Measurements from ENCODE around the gene PTPRN2. TPM values are rescaled to one million over a fixed set of nuclear protein-coding genes. Genes with fewer than 3 reads are reported as not detected.
A peak's percentile ranks its signal among the peaks of the same experiment; 100 is the strongest.
"Not testable (repeated sequence)": the region's sequence is repeated elsewhere in the genome, so short reads cannot be mapped to it uniquely, and the experiment has no call there.

The PTPRN2 gene
- total and polyA plus RNA-seq, 4 donors = 18.1 to 69.9 (median 50.4) TPM

GRCh38 chr7:157922576-157922975, 665.0 kb downstream of the PTPRN2 start:
- no peaks in the 10 kb centered on the region for H3K9me3 ChIP-seq (ENCODE audit: control insufficient read depth, insufficient read depth, low read length)
- H3K27ac ChIP-seq (ENCODE audit: low read depth, low read length) = no peak overlapping the region
- H3K4me3 ChIP-seq (ENCODE audit: low read depth, low read length) = no peak overlapping the region
- 83% methylated on average over 5 of the region's 8 CpGs for WGBS (ENCODE audit: insufficient coverage)
- no peaks in the 10 kb centered on the region for H3K36me3 ChIP-seq (ENCODE audit: control insufficient read depth, insufficient read depth, low read length)
- no peaks in the 10 kb centered on the region for H3K27me3 ChIP-seq (ENCODE audit: control insufficient read depth, insufficient read depth, low read length)
- peak in 1 of 6 donors; percentile 54 for DNase-seq (ENCODE audit: low read depth in 4 of 6, low spot score in 6 of 6)
- H3K4me1 ChIP-seq (ENCODE audit: control insufficient read depth, insufficient read depth, low read length) = no peaks in the 10 kb centered on the region

DNA sequence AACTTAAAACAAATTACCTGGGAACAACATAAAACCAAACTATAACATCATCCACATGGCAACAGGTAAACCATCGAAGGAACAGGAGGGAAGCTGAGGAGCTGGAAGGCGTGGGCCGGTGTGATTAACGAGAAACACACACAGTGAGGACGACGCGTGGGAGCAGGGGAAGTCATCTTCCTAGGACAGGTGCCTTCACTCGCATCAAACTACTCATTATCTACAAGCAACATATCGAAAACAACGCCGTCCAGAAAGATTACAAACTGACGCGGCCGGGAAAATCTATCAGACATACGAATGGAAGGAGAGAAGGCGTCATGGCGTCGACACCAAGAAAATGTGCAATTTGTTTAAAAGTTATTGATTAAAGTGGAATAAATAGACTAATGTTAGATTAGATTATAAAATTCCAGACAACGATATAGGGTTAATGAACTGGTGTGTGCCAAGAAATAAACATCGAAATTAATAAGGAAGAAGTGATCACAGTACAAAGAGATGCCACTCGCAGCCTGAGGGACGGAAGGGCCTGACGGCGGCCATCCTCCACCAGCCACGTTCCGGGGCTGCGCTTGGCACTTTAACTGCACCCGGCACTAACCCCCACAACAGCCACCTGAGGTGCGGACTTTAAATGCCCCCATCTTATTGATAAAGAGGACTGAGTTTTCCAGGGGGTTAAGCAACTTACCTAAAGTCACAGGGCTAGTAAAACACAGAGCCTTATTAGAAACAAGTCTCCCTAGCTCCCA, 669.1 kb downstream of the PTPRN2 start:
- H3K27me3 ChIP-seq (ENCODE audit: control insufficient read depth, insufficient read depth, low read length) = no peaks in the 10 kb centered on the region
- DNase-seq (ENCODE audit: low read depth in 4 of 6, low spot score in 6 of 6) = no peak
- H3K4me1 ChIP-seq (ENCODE audit: control insufficient read depth, insufficient read depth, low read length) = no peaks in the 10 kb centered on the region
- H3K9me3 ChIP-seq (ENCODE audit: control insufficient read depth, insufficient read depth, low read length) = no peaks in the 10 kb centered on the region
- no peak overlapping the region for H3K27ac ChIP-seq (ENCODE audit: low read depth, low read length)
- no peak overlapping the region for H3K4me3 ChIP-seq (ENCODE audit: low read depth, low read length)
- H3K36me3 ChIP-seq (ENCODE audit: control insufficient read depth, insufficient read depth, low read length) = no peaks in the 10 kb centered on the region
- 98% methylated on average over 9 of the region's 29 CpGs for WGBS (ENCODE audit: insufficient coverage)

GRCh38 chr7:157916946-157917640, 670.5 kb downstream of the PTPRN2 start:
- Histone ChIP-seq H3K27ac (ENCODE audit: low read depth, low read length) (no peak overlapping the region), H3K4me3 (ENCODE audit: low read depth, low read length) (no peak overlapping the region), H3K9me3 (ENCODE audit: control insufficient read depth, insufficient read depth, low read length) (no peaks in the 10 kb centered on the region), H3K27me3 (ENCODE audit: control insufficient read depth, insufficient read depth, low read length) (no peaks in the 10 kb centered on the region), H3K36me3 (ENCODE audit: control insufficient read depth, insufficient read depth, low read length) (no peaks in the 10 kb centered on the region), H3K4me1 (ENCODE audit: control insufficient read depth, insufficient read depth, low read length) (no peaks in the 10 kb centered on the region)
- peak in 1 of 6 donors; percentile 78 for DNase-seq (ENCODE audit: low read depth in 4 of 6, low spot score in 6 of 6)
- WGBS (ENCODE audit: insufficient coverage) = 78% methylated on average over 15 of the region's 23 CpGs

DNA sequence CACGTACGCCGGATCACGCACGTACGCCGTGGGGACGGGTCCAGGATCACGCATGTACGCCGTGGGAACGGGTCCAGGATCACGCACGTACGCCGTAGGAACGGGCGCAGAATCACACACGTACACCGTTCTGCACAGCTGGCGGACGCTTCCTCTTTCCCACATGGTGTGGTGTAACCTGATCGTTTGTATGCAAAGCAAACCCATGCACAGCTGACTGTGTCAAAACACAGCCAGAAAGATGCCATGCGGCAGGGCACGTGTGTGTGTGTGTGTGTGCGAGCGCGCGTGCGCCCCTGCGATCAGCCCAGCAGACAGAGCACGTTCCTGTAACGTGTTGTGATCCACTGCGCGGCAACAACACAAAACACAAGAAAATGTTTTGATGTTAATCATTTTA, 677.2 kb downstream of the PTPRN2 start:
- DNase-seq (ENCODE audit: low read depth in 4 of 6, low spot score in 6 of 6) = no peak

DNA sequence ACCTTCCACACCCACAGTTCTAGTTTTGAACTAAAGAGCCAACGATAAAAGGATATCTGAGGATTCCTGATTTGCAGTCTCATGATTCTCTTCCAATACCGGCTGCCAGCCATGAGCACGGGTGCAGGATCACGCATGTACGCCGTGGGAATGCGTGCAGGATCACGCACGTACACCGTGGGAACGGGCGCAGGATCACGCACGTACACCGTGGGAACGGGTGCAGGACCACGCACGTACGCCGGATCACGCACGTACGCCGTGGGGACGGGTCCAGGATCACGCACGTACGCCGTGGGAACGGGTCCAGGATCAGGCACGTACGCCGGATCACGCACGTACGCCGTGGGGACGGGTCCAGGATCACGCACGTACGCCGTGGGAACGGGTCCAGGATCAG, 677.6 kb downstream of the PTPRN2 start:
- WGBS (ENCODE audit: insufficient coverage) = 97% methylated on average over 20 of the region's 43 CpGs
- Histone ChIP-seq H3K4me1 (ENCODE audit: control insufficient read depth, insufficient read depth, low read length) (peaks cover 19% of the 10 kb centered on the region), H3K36me3 (ENCODE audit: control insufficient read depth, insufficient read depth, low read length) (peaks cover 16% of the 10 kb centered on the region)
- H3K27me3 ChIP-seq (ENCODE audit: control insufficient read depth, insufficient read depth, low read length); H3K4me3 ChIP-seq (ENCODE audit: low read depth, low read length); H3K9me3 ChIP-seq (ENCODE audit: control insufficient read depth, insufficient read depth, low read length); DNase-seq (ENCODE audit: low read depth in 4 of 6, low spot score in 6 of 6); H3K27ac ChIP-seq (ENCODE audit: low read depth, low read length): not testable (repeated sequence)

More for the DNA sequence above, 677.2 kb downstream of the PTPRN2 start:
- H3K9me3 ChIP-seq (ENCODE audit: control insufficient read depth, insufficient read depth, low read length) = peaks cover 2% of the 10 kb centered on the region
- H3K4me1 ChIP-seq (ENCODE audit: control insufficient read depth, insufficient read depth, low read length) = peaks cover 16% of the 10 kb centered on the region
- H3K27ac ChIP-seq (ENCODE audit: low read depth, low read length) = no peak overlapping the region
- 97% methylated on average over 19 of the region's 35 CpGs for WGBS (ENCODE audit: insufficient coverage)
- no peak overlapping the region for H3K4me3 ChIP-seq (ENCODE audit: low read depth, low read length)
- H3K27me3 ChIP-seq (ENCODE audit: control insufficient read depth, insufficient read depth, low read length) = no peaks in the 10 kb centered on the region
- peaks cover 16% of the 10 kb centered on the region for H3K36me3 ChIP-seq (ENCODE audit: control insufficient read depth, insufficient read depth, low read length)

GRCh38 chr7:157909370-157909769, 678.3 kb downstream of the PTPRN2 start:
- H3K36me3 ChIP-seq (ENCODE audit: control insufficient read depth, insufficient read depth, low read length) = peaks cover 19% of the 10 kb centered on the region
- H3K27ac ChIP-seq (ENCODE audit: low read depth, low read length) = no peak overlapping the region
- no peak overlapping the region for H3K4me3 ChIP-seq (ENCODE audit: low read depth, low read length)
- no peaks in the 10 kb centered on the region for H3K27me3 ChIP-seq (ENCODE audit: control insufficient read depth, insufficient read depth, low read length)
- H3K4me1 ChIP-seq (ENCODE audit: control insufficient read depth, insufficient read depth, low read length) = peaks cover 26% of the 10 kb centered on the region
- no peak for DNase-seq (ENCODE audit: low read depth in 4 of 6, low spot score in 6 of 6)
- peaks cover 2% of the 10 kb centered on the region for H3K9me3 ChIP-seq (ENCODE audit: control insufficient read depth, insufficient read depth, low read length)
- 97% methylated on average over 8 of the region's 8 CpGs for WGBS (ENCODE audit: insufficient coverage)

DNA sequence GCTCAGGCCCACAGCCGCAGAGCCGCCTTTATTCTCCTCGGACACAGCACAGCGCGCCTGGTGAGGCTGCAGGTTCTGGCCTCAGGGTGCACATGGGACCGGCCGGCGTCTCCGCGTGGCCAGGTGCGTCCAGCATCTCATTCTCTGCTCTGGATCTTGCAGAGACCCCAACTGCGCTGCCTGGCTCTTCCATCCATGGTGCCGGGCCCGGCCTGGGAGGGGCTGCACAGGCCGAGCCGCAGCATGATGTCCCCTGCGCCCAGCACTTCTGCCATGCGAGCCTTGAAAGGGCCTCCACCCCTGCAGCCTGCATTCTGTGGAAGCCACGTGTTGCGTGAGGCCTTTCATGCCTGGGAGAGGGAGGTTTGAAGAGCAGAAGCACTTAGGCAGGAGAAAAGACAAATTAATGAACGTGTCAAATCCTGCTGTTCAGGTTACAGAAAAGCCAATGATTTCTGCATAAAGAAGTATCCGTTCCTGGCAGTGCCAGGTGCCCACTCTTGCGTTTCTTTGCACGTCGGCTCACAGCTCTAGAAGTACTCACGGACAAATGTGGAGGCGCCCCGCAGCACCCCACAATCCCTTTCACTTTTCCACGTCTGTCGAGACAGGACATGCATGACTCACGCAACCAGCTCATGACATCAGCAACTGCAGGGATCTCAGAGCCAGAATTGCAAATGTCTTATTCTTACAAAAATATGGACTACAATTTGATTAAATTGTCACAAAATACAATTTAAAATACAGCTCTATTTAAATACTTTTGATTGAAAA, 679.4 kb downstream of the PTPRN2 start:
- H3K4me1 ChIP-seq (ENCODE audit: control insufficient read depth, insufficient read depth, low read length) = peaks cover 36% of the 10 kb centered on the region
- no peaks in the 10 kb centered on the region for H3K27me3 ChIP-seq (ENCODE audit: control insufficient read depth, insufficient read depth, low read length)
- H3K9me3 ChIP-seq (ENCODE audit: control insufficient read depth, insufficient read depth, low read length) = peaks cover 2% of the 10 kb centered on the region
- H3K4me3 ChIP-seq (ENCODE audit: low read depth, low read length) = no peak overlapping the region
- peaks cover 21% of the 10 kb centered on the region for H3K36me3 ChIP-seq (ENCODE audit: control insufficient read depth, insufficient read depth, low read length)
- H3K27ac ChIP-seq (ENCODE audit: low read depth, low read length) = no peak overlapping the region
- DNase-seq (ENCODE audit: low read depth in 4 of 6, low spot score in 6 of 6) = peak in 1 of 6 donors; percentile 38
- 67% methylated on average over 26 of the region's 31 CpGs for WGBS (ENCODE audit: insufficient coverage)

DNA sequence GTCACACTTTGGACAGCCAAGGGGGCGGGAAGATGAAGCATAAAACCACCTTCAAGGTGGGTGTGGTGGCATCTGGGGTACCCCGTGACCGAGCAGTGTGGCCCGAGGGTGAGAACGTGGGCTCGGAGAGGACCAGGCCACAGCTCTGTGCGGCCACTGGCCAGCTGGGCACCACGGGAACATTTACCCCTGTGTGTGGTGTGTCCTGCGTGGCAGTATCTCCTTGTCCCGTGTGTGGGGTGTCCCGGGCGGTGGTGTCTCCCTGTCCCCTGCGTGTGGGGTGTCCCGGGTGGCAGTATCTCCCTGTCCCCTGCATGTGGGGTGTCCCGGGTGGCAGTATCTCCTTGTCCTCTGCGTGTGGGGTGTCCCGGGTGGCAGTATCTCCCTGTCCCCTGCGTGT, 680.5 kb downstream of the PTPRN2 start:
- H3K27ac ChIP-seq (ENCODE audit: low read depth, low read length) = no peak overlapping the region
- no peaks in the 10 kb centered on the region for H3K27me3 ChIP-seq (ENCODE audit: control insufficient read depth, insufficient read depth, low read length)
- DNase-seq (ENCODE audit: low read depth in 4 of 6, low spot score in 6 of 6) = no peak
- H3K4me3 ChIP-seq (ENCODE audit: low read depth, low read length) = no peak overlapping the region
- H3K36me3 ChIP-seq (ENCODE audit: control insufficient read depth, insufficient read depth, low read length) = peaks cover 24% of the 10 kb centered on the region
- H3K9me3 ChIP-seq (ENCODE audit: control insufficient read depth, insufficient read depth, low read length) = peaks cover 2% of the 10 kb centered on the region
- peaks cover 39% of the 10 kb centered on the region for H3K4me1 ChIP-seq (ENCODE audit: control insufficient read depth, insufficient read depth, low read length)
- WGBS (ENCODE audit: insufficient coverage) = 96% methylated on average over 16 of the region's 18 CpGs

GRCh38 chr7:157906583-157906982, 681.0 kb downstream of the PTPRN2 start:
- Histone ChIP-seq H3K9me3 (ENCODE audit: control insufficient read depth, insufficient read depth, low read length) (peaks cover 2% of the 10 kb centered on the region), H3K4me3 (ENCODE audit: low read depth, low read length) (no peak overlapping the region), H3K27ac (ENCODE audit: low read depth, low read length) (no peak overlapping the region), H3K4me1 (ENCODE audit: control insufficient read depth, insufficient read depth, low read length) (peaks cover 39% of the 10 kb centered on the region), H3K36me3 (ENCODE audit: control insufficient read depth, insufficient read depth, low read length) (peaks cover 27% of the 10 kb centered on the region), H3K27me3 (ENCODE audit: control insufficient read depth, insufficient read depth, low read length) (no peaks in the 10 kb centered on the region)
- WGBS (ENCODE audit: insufficient coverage) = 89% methylated on average over 5 of the region's 7 CpGs
- no peak for DNase-seq (ENCODE audit: low read depth in 4 of 6, low spot score in 6 of 6)
